GM12878 (cell line): ENCODE results near the gene VWA3A. TPM values are rescaled to one million over a fixed set of nuclear protein-coding genes. Genes with fewer than 3 reads are reported as not detected.

ENCODE experiments used
- ATAC-seq: fragments of 200-7000 bp; cut with Tn5 transposase; 3 replicates; pipeline ENCODE4 v1.9.1; 2020; ENCODE audit warnings: mild to moderate bottlenecking, moderate library complexity
- BruUV-seq: library from RNA; stranded (reverse); fragments of 400-500 nt; replicated peaks from 2 replicates; lab custom pipeline; 2021; lab: Mats Ljungman, UMichigan
- CTCF ChIA-PET: fragments of 300-600 bp; sonication (Branson Sonifier 250); formaldehyde crosslinking; extraction: SDS; loops from one replicate; lab custom pipeline; 2021; ENCODE audit warnings: inconsistent platforms; lab: Yijun Ruan, JAX
- POLR2A ChIA-PET: fragments of 350-600 bp; formaldehyde crosslinking; extraction: SDS; loops from one replicate; lab custom pipeline; 2021; ENCODE audit warnings: inconsistent platforms; lab: Charles Lee
- RAD21 ChIA-PET: fragments of 300-600 bp; sonication (Branson Sonifier 250); formaldehyde crosslinking; loops from one replicate; lab custom pipeline; 2023; ENCODE audit warnings: antibody characterized with exemption; ENCODE audit not compliant: unreplicated experiment; lab: Charles Lee
- SMC1A ChIA-PET: fragments of 300-600 bp; sonication (Branson Sonifier 250); formaldehyde crosslinking; loops from one replicate; lab custom pipeline; 2023; ENCODE audit not compliant: unreplicated experiment, uncharacterized antibody; lab: Charles Lee
- DNase-seq: peaks from one replicate; pipeline ENCODE4 v3.0.0-alpha.2; 2011; ENCODE audit warnings: low read depth, low spot score
- FAIRE-seq: peaks from 3 replicates; lab custom pipeline; 2011; peaks lifted over from hg19 to GRCh38; lab: Jason Lieb, UNC
- H2AFZ ChIP-seq: 2 replicates; pipeline ENCODE4 v1.6.0; 2011; ENCODE audit warnings: low read depth, low read length, control low read depth; ENCODE audit not compliant: control insufficient read depth
- H3K27ac ChIP-seq: 2 replicates; pipeline ENCODE4 v1.5.1; 2011; ENCODE audit warnings: control low read depth; ENCODE audit not compliant: control insufficient read depth, insufficient read depth
- H3K27me3 ChIP-seq, 2 experiments: replicated peaks in 1 of 2; 2 replicates each; pipeline versions ENCODE4 v1.6.0 to v1.6.1; 2011; ENCODE audit warnings: low read length in 1 of 2; ENCODE audit not compliant: control insufficient read depth in 2 of 2, insufficient read depth in 2 of 2
- H3K36me3 ChIP-seq, 2 experiments: 2 replicates each; pipeline ENCODE4 v1.5.1; 2011; ENCODE audit warnings: low read length in 1 of 2; ENCODE audit not compliant: control insufficient read depth in 2 of 2, insufficient read depth in 2 of 2
- H3K4me1 ChIP-seq: 2 replicates; pipeline ENCODE4 v1.6.1; 2011; ENCODE audit warnings: mild to moderate bottlenecking, low read length, moderate library complexity, mixed read lengths; ENCODE audit not compliant: control insufficient read depth, insufficient read depth
- H3K4me2 ChIP-seq: 2 replicates; pipeline ENCODE4 v1.6.0; 2011; ENCODE audit warnings: control low read depth; ENCODE audit not compliant: control insufficient read depth, insufficient read depth
- H3K4me3 ChIP-seq: fragments of 200-600 bp; sonication (generic); 2 replicates; pipeline ENCODE4 v1.5.1; 2016
- H3K79me2 ChIP-seq: 2 replicates; pipeline ENCODE4 v1.6.0; 2011; ENCODE audit warnings: low read length; ENCODE audit not compliant: control insufficient read depth, insufficient read depth
- H3K9ac ChIP-seq: 2 replicates; pipeline ENCODE4 v1.8.0; 2011; ENCODE audit warnings: low read length, control low read depth, mixed read lengths; ENCODE audit not compliant: control insufficient read depth, insufficient read depth
- H3K9me3 ChIP-seq: replicated peaks from 3 replicates; pipeline ENCODE4 v1.5.1; 2011; ENCODE audit warnings: mild to moderate bottlenecking, low read length; ENCODE audit not compliant: control insufficient read depth, insufficient read depth
- H4K20me1 ChIP-seq: 2 replicates; pipeline ENCODE4 v1.6.0; 2011; ENCODE audit not compliant: control insufficient read depth, insufficient read depth
- ATF3 ChIP-seq: IDR thresholded peaks from 2 replicates; pipeline ENCODE4 v1.6.1; 2011; ENCODE audit warnings: low read depth, mild to moderate bottlenecking, low read length, moderate library complexity, borderline replicate concordance; ENCODE audit errors: extremely low read depth
- E2F8 ChIP-seq: fragments of 450-650 bp; IDR thresholded peaks from 2 replicates; pipeline ENCODE4 v1.6.1; 2018; ENCODE audit warnings: mild to moderate bottlenecking, low read depth, moderate library complexity; ENCODE audit not compliant: partially characterized antibody
- EGR1 ChIP-seq, 2 experiments: IDR thresholded peaks; 1 replicate in 1 of 2; 2 replicates in 1 of 2; pipeline ENCODE4 v1.6.1; 2011 to 2012; ENCODE audit warnings: low read depth in 2 of 2, low read length in 2 of 2, borderline replicate concordance in 1 of 2, mild to moderate bottlenecking in 1 of 2, moderate library complexity in 1 of 2
- HDAC2 ChIP-seq: fragments of 200-600 bp; sonication (generic); IDR thresholded peaks from 2 replicates; pipeline ENCODE4 v1.6.1; 2017
- IRF5 ChIP-seq: fragments of 450-650 bp; IDR thresholded peaks from 2 replicates; pipeline ENCODE4 v1.6.1; 2017; ENCODE audit warnings: borderline replicate concordance
- MEF2A ChIP-seq: IDR thresholded peaks from 2 replicates; pipeline ENCODE4 v1.6.1; 2011; ENCODE audit warnings: low read depth, mild to moderate bottlenecking, low read length, moderate library complexity; ENCODE audit not compliant: insufficient read depth
- RUNX3 ChIP-seq: IDR thresholded peaks from 2 replicates; pipeline ENCODE4 v1.6.1; 2012; ENCODE audit warnings: low read length, inconsistent platforms
- SMAD5 ChIP-seq: IDR thresholded peaks from 2 replicates; pipeline ENCODE4 v1.6.1; 2016; ENCODE audit warnings: antibody characterized with exemption, low read depth
- YBX1 ChIP-seq: fragments of 450-650 bp; IDR thresholded peaks from 2 replicates; pipeline ENCODE4 v1.6.1; 2016; ENCODE audit warnings: antibody characterized with exemption
- ZBED1 ChIP-seq: IDR thresholded peaks from 2 replicates; pipeline ENCODE4 v1.6.1; 2016; ENCODE audit warnings: borderline replicate concordance
- ZNF384 ChIP-seq: IDR thresholded peaks from 2 replicates; pipeline ENCODE4 v1.6.1; 2012; ENCODE audit warnings: low read depth, mild to moderate bottlenecking, low read length, improper control_type of control experiment, borderline replicate concordance
- WGBS: methylation state at CpG from one replicate; pipeline ENCODE4 v1.1.6; 2016; ENCODE audit warnings: low lambda C conversion rate; ENCODE audit not compliant: insufficient replicate concordance, insufficient coverage; ENCODE audit errors: missing lambda C conversion rate; 5-methylcytosine and 5-hydroxymethylcytosine counted together
- in situ Hi-C: fragments of 300-500 bp; cut with MboI; formaldehyde crosslinking; loops from 9 replicates; pipeline ENCODE4 v1.14.3; 2018; ENCODE audit warnings: mixed read lengths
- intact Hi-C: fragments of 100-400 bp; cut with micrococcal nuclease; formaldehyde crosslinking; loops from one replicate; pipeline ENCODE4 v1.14.2; 2022; ENCODE audit not compliant: unreplicated experiment
- polyA plus RNA-seq, 11 experiments: library from polyadenylated mRNA; depleted of rRNA in 4 of 11; unstranded in 6 of 11; stranded (reverse) in 5 of 11; fragments of >200 nt; fragmentation: Nextera tagmentation in 4 of 11; fragmentation: Illumina TruSeq in 1 of 11; extraction: Ambion mirVana in 4 of 11; extraction: Trizol in 1 of 11; gene quantifications; 1 replicate in 1 of 11; 2 replicates in 10 of 11; pipeline versions ENCODE4 v1.2.1 to v1.2.3, GENCODE V29; 2011 to 2016; ENCODE audit warnings: inconsistent platforms in 2 of 11, missing spikeins in 2 of 11, low read depth in 1 of 11
- total RNA-seq, 4 experiments: library from RNA; depleted of rRNA in 3 of 4; stranded (reverse); fragments of >200 nt in 3 of 4; fragmentation: Illumina TruSeq in 1 of 4; extraction: Trizol in 1 of 4; gene quantifications; 2 replicates each; pipeline versions ENCODE4 v1.2.1 to v1.2.3, GENCODE V29; 2013 to 2021

The VWA3A gene
- total and polyA plus RNA-seq, 10 of the 15 experiments (the other 5 are each of a cell fraction or from before 2014, with no cell fraction given): 0.01 TPM; not detected in 9

GRCh38 chr16:22181426-22181825 is 89.1 kb downstream of the VWA3A start:
- no peak for FAIRE-seq
- ChIA-PET CTCF (interaction anchor here (0.9 kb wide), 1 partner anchor 11 kb away, joined by 3 read pairs; no protein-coding TSS in a partner anchor), POLR2A (no interaction called here), RAD21 (no interaction called here)
- Histone ChIP-seq H3K79me2 (no peaks in the 10 kb centered on the region), H3K27me3 (no peaks in the 10 kb centered on the region), H3K4me3 (no peak overlapping the region), H3K36me3 (no peaks in the 10 kb centered on the region)
- no TSS peak for BruUV-seq
- in situ Hi-C loops: loop anchor here (5.0 kb wide), 2 partner anchors 49 to 179 kb away; partner anchors contain the start of gene PDZD9
- TF ChIP-seq ZBED1: no peak
- TF ChIP-seq SMAD5: no peak
- TF ChIP-seq EGR1 (IDR thresholded peaks at IDR 0.05; ENCODE audit: borderline replicate concordance in 1 of 2, low read depth in 2 of 2, low read length in 2 of 2): no peak
- no peak for TF ChIP-seq RUNX3
- no peak for TF ChIP-seq HDAC2
- no peak for TF ChIP-seq MEF2A
- no peak for TF ChIP-seq E2F8
- TF ChIP-seq YBX1: no peak
- TF ChIP-seq ATF3: no peak
- no peak for TF ChIP-seq ZNF384
- TF ChIP-seq IRF5: no peak
- TF ChIP-seq, all 136 proteins: peak for 0
- SMC1A ChIA-PET: interaction anchor here (1.0 kb wide), 2 partner anchors 72 to 179 kb away, joined by 3 to 5 read pairs; no protein-coding TSS in a partner anchor
- ATAC-seq: no peak
- no peak overlapping the region for H2AFZ ChIP-seq
- no peak overlapping the region for H3K4me2 ChIP-seq
- no peaks in the 10 kb centered on the region for H4K20me1 ChIP-seq
- no peaks in the 10 kb centered on the region for H3K9me3 ChIP-seq
- intact Hi-C loops: no loop called here
- no peak for DNase-seq
- WGBS: 39% methylated on average over 11 of the region's 11 CpGs
- H3K4me1 ChIP-seq: no peaks in the 10 kb centered on the region
- no peak overlapping the region for H3K9ac ChIP-seq
- H3K27ac ChIP-seq: no peak overlapping the region
